ENCODE results near the gene SNX9. TPM values are rescaled to one million over a fixed set of nuclear protein-coding genes. Genes with fewer than 3 reads are reported as not detected.

Gene SNX9
- total RNA-seq, 2 donors from 2014 or later: 87.2 to 90.8 TPM

DNA sequence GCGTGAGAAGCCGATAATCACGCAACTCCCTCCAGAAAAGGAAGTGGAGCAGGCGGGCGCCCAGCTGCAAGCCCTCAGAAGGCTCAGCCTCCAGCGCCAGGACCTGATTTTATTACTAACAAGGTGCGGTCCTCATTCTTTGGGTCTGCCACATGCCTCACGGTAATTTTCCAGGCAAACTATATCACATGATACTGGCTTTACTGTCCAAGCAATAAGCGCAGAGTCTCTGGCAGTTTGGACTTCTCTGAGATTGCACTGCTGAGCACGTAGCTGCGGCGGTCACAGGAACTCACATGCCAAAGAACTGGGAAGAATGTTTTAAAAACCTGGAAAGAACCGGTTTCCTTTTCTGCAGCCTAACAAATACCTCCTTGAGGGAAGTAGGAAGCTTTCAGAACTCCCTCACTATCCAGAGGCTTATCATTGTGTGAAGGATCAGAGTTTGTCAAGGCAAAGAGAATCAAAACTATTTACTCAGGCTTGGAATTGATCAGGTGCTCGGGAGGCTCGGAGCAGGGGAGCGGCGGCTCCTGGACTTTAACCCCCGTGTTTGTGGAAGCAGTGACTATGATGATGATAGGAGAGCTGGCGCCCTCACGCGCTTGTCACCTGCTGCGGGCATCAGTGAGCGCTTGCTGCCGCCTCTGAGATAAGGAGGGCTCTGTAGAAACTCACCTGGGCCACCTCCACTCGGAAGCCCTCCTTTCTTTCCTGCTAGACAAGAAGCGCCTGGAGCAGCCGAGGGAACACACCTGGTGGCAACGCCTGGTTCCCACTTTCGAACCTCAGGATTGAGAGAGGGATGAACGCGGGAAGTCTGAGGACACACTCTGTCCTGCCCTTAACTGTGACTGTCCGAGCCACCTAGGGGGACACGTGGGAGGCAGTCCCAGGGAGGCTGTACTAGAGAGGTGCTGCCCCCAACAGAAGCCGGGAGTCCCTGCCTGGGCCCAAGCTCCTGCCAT lies 131.4 kb downstream of the SNX9 start:
- Histone ChIP-seq H3K27ac (peak overlapping the region; percentile 26 to 42), H3K27me3 (replicated peaks; ENCODE audit: insufficient read depth) (no peaks in the 10 kb centered on the region), H3K4me3 (peak overlapping the region; percentile 70), H3K9me3 (peaks cover 22% of the 10 kb centered on the region), H3K36me3 (no peaks in the 10 kb centered on the region), H3K4me1 (ENCODE audit: control insufficient read depth in 1 of 2, low read depth in 2 of 2) (peaks cover 0 to 13% of the 10 kb centered on the region in 2 donors)
- ATAC-seq (ENCODE audit: insufficient number of reproducible peaks, low FRiP score, low read depth) (peak; percentile 56), DNase-seq (ENCODE audit: low spot score) (no peak)
- TF ChIP-seq, protein P1, sequence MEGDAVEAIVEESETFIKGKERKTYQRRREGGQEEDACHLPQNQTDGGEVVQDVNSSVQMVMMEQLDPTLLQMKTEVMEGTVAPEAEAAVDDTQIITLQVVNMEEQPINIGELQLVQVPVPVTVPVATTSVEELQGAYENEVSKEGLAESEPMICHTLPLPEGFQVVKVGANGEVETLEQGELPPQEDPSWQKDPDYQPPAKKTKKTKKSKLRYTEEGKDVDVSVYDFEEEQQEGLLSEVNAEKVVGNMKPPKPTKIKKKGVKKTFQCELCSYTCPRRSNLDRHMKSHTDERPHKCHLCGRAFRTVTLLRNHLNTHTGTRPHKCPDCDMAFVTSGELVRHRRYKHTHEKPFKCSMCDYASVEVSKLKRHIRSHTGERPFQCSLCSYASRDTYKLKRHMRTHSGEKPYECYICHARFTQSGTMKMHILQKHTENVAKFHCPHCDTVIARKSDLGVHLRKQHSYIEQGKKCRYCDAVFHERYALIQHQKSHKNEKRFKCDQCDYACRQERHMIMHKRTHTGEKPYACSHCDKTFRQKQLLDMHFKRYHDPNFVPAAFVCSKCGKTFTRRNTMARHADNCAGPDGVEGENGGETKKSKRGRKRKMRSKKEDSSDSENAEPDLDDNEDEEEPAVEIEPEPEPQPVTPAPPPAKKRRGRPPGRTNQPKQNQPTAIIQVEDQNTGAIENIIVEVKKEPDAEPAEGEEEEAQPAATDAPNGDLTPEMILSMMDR (IDR thresholded peaks at IDR 0.05): no peak

DNA sequence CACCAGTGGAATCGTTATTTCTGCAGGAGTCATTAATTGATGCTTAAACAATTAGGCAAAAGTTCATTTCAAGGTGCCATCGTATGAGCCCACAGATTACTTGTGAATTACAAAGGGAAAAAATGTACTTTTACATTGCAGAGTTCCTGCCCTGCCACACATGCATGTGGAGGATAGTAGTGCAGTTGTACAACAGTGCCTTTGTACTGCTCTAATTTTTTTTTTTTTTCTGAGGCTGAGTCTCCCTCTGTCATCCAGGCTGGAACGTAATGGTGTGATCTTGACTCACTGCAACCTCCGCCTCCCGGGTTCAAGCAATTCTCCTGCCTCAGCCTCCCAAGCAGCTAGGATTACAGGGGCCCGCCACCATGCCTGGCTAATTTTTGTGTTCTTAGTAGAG lies 132.6 kb downstream of the SNX9 start:
- no peaks in the 10 kb centered on the region for H3K36me3 ChIP-seq
- H3K27ac ChIP-seq: no peak overlapping the region
- ATAC-seq (ENCODE audit: insufficient number of reproducible peaks, low FRiP score, low read depth) (no peak), DNase-seq (ENCODE audit: low spot score) (no peak)
- no peak overlapping the region for H3K4me3 ChIP-seq
- TF ChIP-seq, protein P1 (IDR thresholded peaks at IDR 0.05): no peak
- peaks cover 0 to 13% of the 10 kb centered on the region in 2 donors for H3K4me1 ChIP-seq (ENCODE audit: control insufficient read depth in 1 of 2, low read depth in 2 of 2)
- no peaks in the 10 kb centered on the region for H3K27me3 ChIP-seq (replicated peaks; ENCODE audit: insufficient read depth)
- peaks cover 14% of the 10 kb centered on the region for H3K9me3 ChIP-seq

DNA sequence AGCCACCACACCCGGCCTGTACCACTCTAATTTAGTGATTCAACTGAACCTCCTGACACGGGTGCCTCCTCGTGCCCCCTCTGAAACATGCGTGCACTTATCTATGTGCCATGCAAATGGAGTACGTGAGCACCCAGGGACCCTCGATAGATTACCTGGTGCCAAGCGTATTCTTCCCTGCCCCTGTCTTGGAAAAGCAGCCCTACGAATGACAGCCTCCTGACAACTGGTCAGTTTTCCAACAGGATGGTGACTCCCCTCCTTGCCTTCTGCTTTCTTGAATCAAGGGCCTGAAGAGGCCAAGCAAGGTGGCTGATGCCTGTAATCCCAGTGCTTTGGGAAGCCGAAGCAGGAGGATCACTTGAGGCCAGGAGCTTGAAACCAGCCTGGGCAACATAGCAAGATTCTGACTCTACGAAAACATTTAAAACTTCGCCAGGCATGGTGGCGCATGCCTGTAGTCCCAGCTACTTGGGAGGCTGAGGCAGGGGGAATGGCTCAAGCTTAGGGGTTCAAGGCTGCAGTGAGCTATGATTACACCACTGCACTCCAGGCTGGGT lies 133.2 kb downstream of the SNX9 start:
- ATAC-seq (ENCODE audit: insufficient number of reproducible peaks, low FRiP score, low read depth) (no peak), DNase-seq (ENCODE audit: low spot score) (no peak)
- Histone ChIP-seq H3K27ac (no peak overlapping the region), H3K4me1 (ENCODE audit: control insufficient read depth in 1 of 2, low read depth in 2 of 2) (peaks cover 0 to 13% of the 10 kb centered on the region in 2 donors), H3K36me3 (no peaks in the 10 kb centered on the region), H3K4me3 (no peak overlapping the region), H3K9me3 (peaks cover 14% of the 10 kb centered on the region), H3K27me3 (replicated peaks; ENCODE audit: insufficient read depth) (no peaks in the 10 kb centered on the region)
- TF ChIP-seq, protein P1 (IDR thresholded peaks at IDR 0.05): no peak

DNA sequence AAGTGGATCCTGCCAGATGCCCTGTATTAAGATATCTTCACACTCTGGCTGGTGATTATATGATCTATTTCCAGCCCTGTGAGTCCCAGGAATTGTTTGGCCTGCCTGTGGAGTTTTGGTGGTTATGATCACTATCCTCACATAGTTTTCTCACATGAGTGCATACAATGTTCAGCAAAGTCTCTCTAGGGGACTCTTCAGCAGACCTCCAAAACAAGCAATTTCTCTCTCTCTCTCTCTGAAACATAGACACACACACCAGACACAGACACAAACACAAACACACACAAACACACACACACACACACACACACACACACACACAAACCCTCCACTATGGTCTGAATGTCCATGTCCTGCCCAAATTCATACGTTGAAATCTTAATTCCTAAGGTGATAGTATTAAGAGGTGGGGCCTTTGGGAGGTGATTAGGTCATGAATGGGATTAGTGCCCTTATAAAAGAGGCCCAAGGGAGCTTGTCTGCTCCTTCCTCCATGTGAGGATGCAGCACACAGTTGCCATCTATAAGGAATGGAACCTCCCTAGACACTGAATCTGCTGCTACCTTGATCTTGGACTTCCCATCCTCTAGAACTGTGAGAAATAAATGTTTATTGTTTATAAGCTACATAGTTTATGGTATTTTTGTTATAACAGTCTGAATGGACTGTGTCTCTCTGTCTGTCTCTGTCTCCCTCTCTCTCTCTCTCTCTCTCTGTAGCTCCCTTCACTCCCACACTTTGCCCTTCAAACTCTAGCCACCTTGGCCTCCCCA lies 136.6 kb downstream of the SNX9 start:
- H3K4me3 ChIP-seq: no peak overlapping the region
- no peaks in the 10 kb centered on the region for H3K36me3 ChIP-seq
- ATAC-seq (ENCODE audit: insufficient number of reproducible peaks, low FRiP score, low read depth) (no peak), DNase-seq (ENCODE audit: low spot score) (no peak)
- peaks cover 14% of the 10 kb centered on the region for H3K9me3 ChIP-seq
- peaks cover 0 to 17% of the 10 kb centered on the region in 2 donors for H3K4me1 ChIP-seq (ENCODE audit: control insufficient read depth in 1 of 2, low read depth in 2 of 2)
- H3K27ac ChIP-seq: no peak overlapping the region
- H3K27me3 ChIP-seq (replicated peaks; ENCODE audit: insufficient read depth): no peaks in the 10 kb centered on the region
- TF ChIP-seq, protein P1 (IDR thresholded peaks at IDR 0.05): no peak
